Common myeloid progenitor, CD34-positive (primary cell): ENCODE data around the gene SUN3.

Experiments
- CTCF ChIA-PET: fragments of 350-600 bp; sonication (Branson Sonifier 250); formaldehyde crosslinking; loops from one replicate; lab custom pipeline; 2021; ENCODE audit warnings: antibody characterized with exemption; lab: Charles Lee
- POLR2A ChIA-PET: fragments of 350-600 bp; sonication (Branson Sonifier 250); formaldehyde crosslinking; loops from one replicate; lab custom pipeline; 2021; ENCODE audit warnings: antibody characterized with exemption; lab: Charles Lee
- DNase-seq, 3 donors: peaks; one replicate each; pipeline versions ENCODE4 v3.0.0 to v3.0.0-alpha.2; 2013
- H3K27ac ChIP-seq, 2 experiments: 1 replicate in 1 of 2; 2 replicates in 1 of 2; pipeline ENCODE4 v1.7.0; 2013; ENCODE audit warnings: inconsistent platforms in 2 of 2, low read length in 2 of 2, mild to moderate bottlenecking in 2 of 2, low read depth in 1 of 2, moderate library complexity in 1 of 2; ENCODE audit not compliant: severe bottlenecking in 2 of 2, insufficient read depth in 1 of 2, poor library complexity in 1 of 2
- H3K27me3 ChIP-seq, 5 experiments: replicated peaks in 2 of 5; 1 replicate in 3 of 5; 2 replicates in 2 of 5; pipeline versions ENCODE4 v1.6.1 to v1.7.0; 2013; ENCODE audit warnings: low read length in 4 of 5, mild to moderate bottlenecking in 2 of 5, moderate library complexity in 2 of 5, inconsistent platforms in 1 of 5; ENCODE audit not compliant: insufficient read depth in 5 of 5, control insufficient read depth in 4 of 5
- H3K36me3 ChIP-seq, 4 experiments: 1 replicate in 2 of 4; 2 replicates in 2 of 4; pipeline versions ENCODE4 v1.6.1 to v1.7.0; 2013; ENCODE audit warnings: low read length in 3 of 4, control low read depth in 1 of 4, mild to moderate bottlenecking in 1 of 4; ENCODE audit not compliant: control insufficient read depth in 4 of 4, insufficient read depth in 4 of 4
- H3K4me1 ChIP-seq, 4 experiments: 1 replicate in 3 of 4; 2 replicates in 1 of 4; pipeline versions ENCODE4 v1.6.1 to v1.7.1; 2013; ENCODE audit warnings: low read length in 3 of 4, mild to moderate bottlenecking in 3 of 4, control low read depth in 1 of 4, inconsistent platforms in 1 of 4, moderate library complexity in 1 of 4; ENCODE audit not compliant: control insufficient read depth in 4 of 4, insufficient read depth in 4 of 4; ENCODE audit errors: control extremely low read depth in 1 of 4
- H3K4me3 ChIP-seq, 7 experiments: 1 replicate in 4 of 7; 2 replicates in 3 of 7; pipeline versions ENCODE4 v1.5.1 to v1.7.0; 2013; ENCODE audit warnings: mild to moderate bottlenecking in 7 of 7, low read length in 6 of 7, moderate library complexity in 6 of 7, inconsistent platforms in 2 of 7, low read depth in 2 of 7, control low read depth in 1 of 7; ENCODE audit not compliant: insufficient read depth in 4 of 7, control insufficient read depth in 1 of 7; ENCODE audit errors: extremely low read depth in 1 of 7
- H3K9me3 ChIP-seq, 5 experiments: 1 replicate in 4 of 5; 2 replicates in 1 of 5; pipeline versions ENCODE4 v1.6.1 to v1.7.1; 2013; ENCODE audit warnings: low read length in 4 of 5, mild to moderate bottlenecking in 2 of 5, inconsistent platforms in 1 of 5, low read depth in 1 of 5, moderate library complexity in 1 of 5; ENCODE audit not compliant: control insufficient read depth in 4 of 5, insufficient read depth in 2 of 5; ENCODE audit errors: control extremely low read depth in 1 of 5
- WGBS: methylation state at CpG from one replicate; pipeline ENCODE4 v1.1.5; 2013; ENCODE audit not compliant: insufficient coverage; 5-methylcytosine and 5-hydroxymethylcytosine counted together

SUN3 gene

DNA sequence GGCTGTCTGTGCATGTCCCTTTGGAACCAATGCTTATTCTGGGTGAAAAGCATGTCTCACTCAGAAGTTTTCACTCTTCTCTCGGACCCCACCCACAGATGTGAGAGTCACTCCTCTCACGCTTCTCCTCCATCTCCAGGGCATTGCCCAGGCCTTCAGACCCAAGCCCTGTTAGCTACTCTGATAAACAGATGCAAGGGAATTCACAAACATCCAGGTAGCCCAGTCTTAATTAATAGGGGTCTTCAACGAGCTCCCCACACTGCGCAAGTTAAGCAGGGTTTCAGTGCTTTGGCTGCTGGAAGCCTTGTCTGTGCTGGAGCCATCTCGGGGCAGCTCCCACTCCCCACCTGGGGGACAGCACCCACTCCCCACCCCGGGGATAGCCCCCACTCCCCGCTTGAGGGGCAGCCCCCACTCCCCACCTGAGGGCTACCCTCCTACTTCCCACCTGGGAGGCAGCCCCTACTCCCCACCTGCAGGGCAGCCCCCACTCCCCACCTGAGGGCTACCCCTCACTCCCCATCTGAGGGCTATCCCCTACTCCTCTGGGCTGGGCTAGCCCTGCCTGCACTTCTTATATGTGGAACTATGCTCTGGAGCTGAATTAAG, 89.4 kb downstream of the SUN3 start:
- Histone ChIP-seq H3K27me3 (no peaks in the 10 kb centered on the region), H3K27ac (no peak overlapping the region), H3K4me1 (no peaks in the 10 kb centered on the region), H3K4me3 (no peak overlapping the region), H3K9me3 (no peaks in the 10 kb centered on the region), H3K36me3 (no peaks in the 10 kb centered on the region)
- POLR2A ChIA-PET: no interaction called here
- CTCF ChIA-PET: interaction anchor here (1.1 to 4.7 kb wide), 3 partner anchors 12 to 673 kb away, joined by 3 to 20 read pairs (median 4); no protein-coding TSS in a partner anchor
- WGBS: 100% methylated on average over 3 of the region's 7 CpGs
- no peak for DNase-seq

DNA sequence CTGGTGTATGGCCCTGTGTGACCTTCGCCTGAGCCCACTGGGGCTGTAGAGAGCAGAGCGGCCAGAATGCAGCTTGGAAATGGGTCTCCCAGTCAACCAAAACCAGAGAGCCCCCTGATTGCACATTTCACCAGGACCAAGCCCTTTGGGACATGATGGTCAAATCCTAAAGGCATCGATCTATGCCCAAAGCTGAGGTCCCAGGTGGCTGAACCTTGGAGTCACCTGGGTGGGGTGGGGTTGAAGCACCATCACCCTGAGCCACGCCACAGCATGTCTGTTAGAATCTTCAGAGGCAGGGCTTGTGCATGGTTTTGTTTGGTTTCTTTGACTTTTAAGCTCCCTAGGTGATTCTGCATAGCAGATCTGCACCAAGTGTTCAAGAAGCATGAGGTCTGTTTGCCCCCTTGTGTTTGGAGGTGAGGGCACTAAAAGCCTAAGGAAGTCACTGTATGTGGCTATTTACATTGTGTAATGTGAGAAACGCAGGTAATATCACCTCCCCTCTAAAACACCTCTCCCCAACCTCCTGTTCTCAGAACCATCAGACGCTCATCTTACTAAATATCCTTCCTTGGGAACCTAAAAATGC, 90.2 kb downstream of the SUN3 start:
- POLR2A ChIA-PET: no interaction called here
- Histone ChIP-seq H3K27me3 (no peaks in the 10 kb centered on the region), H3K4me3 (no peak overlapping the region)

DNA sequence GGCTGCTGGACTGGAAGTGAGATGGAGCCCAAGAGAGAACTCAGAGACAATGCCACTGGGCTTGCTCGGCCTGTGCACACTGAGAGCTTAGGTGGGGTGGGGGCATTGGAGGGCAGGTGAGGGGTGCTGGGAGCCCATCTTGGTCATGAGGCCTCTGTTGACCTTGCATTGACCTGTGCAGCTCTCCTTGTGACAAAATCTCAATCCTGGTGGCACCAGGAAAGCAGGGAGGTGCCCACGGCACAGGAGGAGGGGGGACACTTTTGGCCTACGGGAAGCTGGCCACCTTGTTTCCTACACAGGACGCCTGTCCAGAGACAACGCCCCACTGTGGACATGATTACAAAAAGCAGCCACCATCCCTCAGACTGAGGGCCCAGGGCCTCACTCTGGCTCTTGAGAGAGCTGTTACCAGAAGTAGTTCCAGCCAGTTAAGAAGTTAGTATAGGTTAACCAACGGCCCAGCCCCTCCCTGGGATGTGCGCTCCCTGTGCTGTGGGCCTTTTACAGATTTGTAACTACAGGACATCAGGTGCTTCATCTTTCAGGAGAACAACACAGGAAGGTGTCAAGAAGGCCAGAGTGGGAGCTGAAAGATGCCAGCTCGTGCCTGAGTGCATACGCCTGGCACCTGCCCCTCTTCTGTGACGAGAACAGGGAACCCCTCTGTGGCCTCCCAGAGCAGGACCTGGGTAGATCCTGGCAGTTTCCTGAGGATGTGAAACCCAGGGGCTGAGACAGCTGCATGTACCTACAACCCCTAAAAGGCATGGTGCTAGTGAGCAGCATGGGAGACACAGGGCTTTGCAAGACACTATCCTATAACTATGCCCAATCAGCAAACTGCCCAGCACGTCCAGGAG, 91.0 kb downstream of the SUN3 start:
- POLR2A ChIA-PET: interaction anchor here (0.5 kb wide), 1 partner anchor 1547 kb away, joined by 3 read pairs; no protein-coding TSS in a partner anchor
- H3K36me3 ChIP-seq: no peaks in the 10 kb centered on the region
- H3K4me1 ChIP-seq: no peaks in the 10 kb centered on the region
- CTCF ChIA-PET: interaction anchor here (0.6 to 4.7 kb wide), 3 partner anchors 9 to 672 kb away, joined by 4 to 20 read pairs (median 6); no protein-coding TSS in a partner anchor
- no peak overlapping the region for H3K27ac ChIP-seq
- H3K27me3 ChIP-seq: no peaks in the 10 kb centered on the region
- H3K9me3 ChIP-seq: no peaks in the 10 kb centered on the region
- no peak for DNase-seq
- 83% methylated on average over 10 of the region's 11 CpGs for WGBS
- H3K4me3 ChIP-seq: no peak overlapping the region

More for the DNA sequence above, 90.2 kb downstream of the SUN3 start:
- H3K9me3 ChIP-seq: no peaks in the 10 kb centered on the region
- H3K36me3 ChIP-seq: no peaks in the 10 kb centered on the region
- H3K27ac ChIP-seq: no peak overlapping the region
- H3K4me1 ChIP-seq: no peaks in the 10 kb centered on the region
- WGBS: 91% methylated on average over 4 of the region's 6 CpGs
- CTCF ChIA-PET: interaction anchor here (1.1 to 4.7 kb wide), 3 partner anchors 10 to 672 kb away, joined by 4 to 20 read pairs (median 4); no protein-coding TSS in a partner anchor
- DNase-seq: peak; percentile 5 to 34 (median 24)
